AG04450 (cell line): ENCODE data around the gene TMEM120B. TPM values are rescaled to one million over a fixed set of nuclear protein-coding genes. Genes with fewer than 3 reads are reported as not detected.
"Not testable (repeated sequence)": the region's sequence is repeated elsewhere in the genome, so short reads cannot be mapped to it uniquely, and the experiment has no call there.

Source experiments
- CTCF ChIA-PET: fragments of 300-600, 350-600 bp; formaldehyde crosslinking; extraction: SDS; loops from one replicate; lab custom pipeline; 2022; ENCODE audit warnings: antibody characterized with exemption, inconsistent platforms; lab: Charles Lee
- POLR2A ChIA-PET: fragments of 350-600 bp; formaldehyde crosslinking; extraction: SDS; loops from one replicate; lab custom pipeline; 2021; ENCODE audit warnings: antibody characterized with exemption, inconsistent platforms; lab: Yijun Ruan, JAX
- DNase-seq: peaks from one replicate; pipeline ENCODE4 v3.0.0-alpha.2; 2011; ENCODE audit warnings: low read depth, low spot score
- H3K27ac ChIP-seq: one replicate; pipeline ENCODE4 v1.5.1; 2012; ENCODE audit warnings: low read depth, low read length, control low read depth
- H3K27me3 ChIP-seq: one replicate; pipeline ENCODE4 v1.6.0; 2012; ENCODE audit warnings: low read length; ENCODE audit not compliant: control insufficient read depth, insufficient read depth
- H3K4me3 ChIP-seq: 2 replicates; pipeline ENCODE4 v1.5.1; 2011; ENCODE audit warnings: mild to moderate bottlenecking, low read depth, low read length, control low read depth
- H3K9me3 ChIP-seq: 2 replicates; pipeline ENCODE4 v1.5.1; 2012; ENCODE audit warnings: low read length; ENCODE audit not compliant: control insufficient read depth, insufficient read depth
- polyA plus RNA-seq: library from polyadenylated mRNA; depleted of rRNA; stranded (reverse); fragments of >200 nt; gene quantifications from 2 replicates; pipeline ENCODE4 v1.2.3, GENCODE V29; 2011
- TF ChIP-seq, protein P1 (sequence below): IDR thresholded peaks from 2 replicates; pipeline ENCODE4 v1.5.1; 2011; ENCODE audit warnings: low read depth, low read length, control low read depth, inconsistent platforms

The TMEM120B gene
- polyA plus RNA-seq, 1 experiment, result 11.1 TPM

GRCh38 chr12:121740847-121741246, 28.3 kb downstream of the TMEM120B start:
- DNase-seq, result no peak
- Histone ChIP-seq H3K27me3 (no peaks in the 10 kb centered on the region), H3K27ac (no peak overlapping the region), H3K9me3 (no peaks in the 10 kb centered on the region), H3K4me3 (no peak overlapping the region)
- POLR2A ChIA-PET, result interaction anchor here (0.6 kb wide), 1 partner anchor 58 kb away, joined by 6 read pairs; no protein-coding TSS in a partner anchor
- TF ChIP-seq, protein P1, sequence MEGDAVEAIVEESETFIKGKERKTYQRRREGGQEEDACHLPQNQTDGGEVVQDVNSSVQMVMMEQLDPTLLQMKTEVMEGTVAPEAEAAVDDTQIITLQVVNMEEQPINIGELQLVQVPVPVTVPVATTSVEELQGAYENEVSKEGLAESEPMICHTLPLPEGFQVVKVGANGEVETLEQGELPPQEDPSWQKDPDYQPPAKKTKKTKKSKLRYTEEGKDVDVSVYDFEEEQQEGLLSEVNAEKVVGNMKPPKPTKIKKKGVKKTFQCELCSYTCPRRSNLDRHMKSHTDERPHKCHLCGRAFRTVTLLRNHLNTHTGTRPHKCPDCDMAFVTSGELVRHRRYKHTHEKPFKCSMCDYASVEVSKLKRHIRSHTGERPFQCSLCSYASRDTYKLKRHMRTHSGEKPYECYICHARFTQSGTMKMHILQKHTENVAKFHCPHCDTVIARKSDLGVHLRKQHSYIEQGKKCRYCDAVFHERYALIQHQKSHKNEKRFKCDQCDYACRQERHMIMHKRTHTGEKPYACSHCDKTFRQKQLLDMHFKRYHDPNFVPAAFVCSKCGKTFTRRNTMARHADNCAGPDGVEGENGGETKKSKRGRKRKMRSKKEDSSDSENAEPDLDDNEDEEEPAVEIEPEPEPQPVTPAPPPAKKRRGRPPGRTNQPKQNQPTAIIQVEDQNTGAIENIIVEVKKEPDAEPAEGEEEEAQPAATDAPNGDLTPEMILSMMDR, result no peak
- CTCF ChIA-PET, result interaction anchor here (1.0 kb wide), 1 partner anchor 54 kb away, joined by 4 read pairs; no protein-coding TSS in a partner anchor

- DNase-seq, result no peak
- H3K9me3 ChIP-seq, result no peaks in the 10 kb centered on the region
- H3K4me3 ChIP-seq, result no peak overlapping the region
- H3K27me3 ChIP-seq, result no peaks in the 10 kb centered on the region
- TF ChIP-seq, protein P1, result no peak
- ChIA-PET POLR2A (interaction anchor here (0.7 kb wide), 1 partner anchor 60 kb away, joined by 4 read pairs; no protein-coding TSS in a partner anchor), CTCF (interaction anchor here (0.6 to 1.0 kb wide), 2 partner anchors 15 to 53 kb away, joined by 4 read pairs; no protein-coding TSS in a partner anchor)
- H3K27ac ChIP-seq, result no peak overlapping the region
Measured at GRCh38 chr12:121741743-121742142, 29.2 kb downstream of the TMEM120B start.

- POLR2A ChIA-PET, result interaction anchor here (0.6 kb wide), 1 partner anchor 17 kb away, joined by 9 read pairs; no protein-coding TSS in a partner anchor
- CTCF ChIA-PET, result not testable (repeated sequence)
Measured at GRCh38 chr12:121745545-121745944, 33.0 kb downstream of the TMEM120B start.

DNA sequence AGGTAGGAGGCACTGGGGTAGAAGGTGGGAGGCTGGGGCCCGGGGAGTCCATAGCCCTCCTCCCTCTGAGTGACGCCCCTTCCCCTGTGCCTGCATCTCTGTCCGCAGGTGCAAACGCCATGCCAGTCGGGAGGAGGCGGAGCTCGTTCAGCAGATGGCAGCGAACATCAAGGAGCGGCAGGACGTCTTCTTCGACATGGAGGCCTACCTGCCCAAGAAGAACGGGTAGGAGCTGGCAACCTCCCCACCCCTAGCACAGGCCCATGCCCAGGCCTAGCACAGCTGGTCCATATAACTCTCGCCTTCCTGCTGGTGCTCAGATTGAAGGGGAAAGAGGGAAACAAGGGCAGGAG, 35.6 kb downstream of the TMEM120B start:
- Histone ChIP-seq H3K4me3 (no peak overlapping the region), H3K9me3 (no peaks in the 10 kb centered on the region), H3K27ac (peak overlapping the region; percentile 89), H3K27me3 (no peaks in the 10 kb centered on the region)
- no peak for DNase-seq
- TF ChIP-seq, protein P1, result no peak
- CTCF ChIA-PET, result interaction anchor here (1.6 kb wide), 1 partner anchor 47 kb away, joined by 14 read pairs; no protein-coding TSS in a partner anchor
- POLR2A ChIA-PET, result interaction anchor here (0.6 to 1.2 kb wide), 2 partner anchors 25 to 40 kb away, joined by 3 to 4 read pairs; no protein-coding TSS in a partner anchor

More at GRCh38 chr12:121745545-121745944, 33.0 kb downstream of the TMEM120B start:
- H3K9me3 ChIP-seq, DNase-seq, H3K4me3 ChIP-seq, H3K27ac ChIP-seq, H3K27me3 ChIP-seq: not testable (repeated sequence)

DNA sequence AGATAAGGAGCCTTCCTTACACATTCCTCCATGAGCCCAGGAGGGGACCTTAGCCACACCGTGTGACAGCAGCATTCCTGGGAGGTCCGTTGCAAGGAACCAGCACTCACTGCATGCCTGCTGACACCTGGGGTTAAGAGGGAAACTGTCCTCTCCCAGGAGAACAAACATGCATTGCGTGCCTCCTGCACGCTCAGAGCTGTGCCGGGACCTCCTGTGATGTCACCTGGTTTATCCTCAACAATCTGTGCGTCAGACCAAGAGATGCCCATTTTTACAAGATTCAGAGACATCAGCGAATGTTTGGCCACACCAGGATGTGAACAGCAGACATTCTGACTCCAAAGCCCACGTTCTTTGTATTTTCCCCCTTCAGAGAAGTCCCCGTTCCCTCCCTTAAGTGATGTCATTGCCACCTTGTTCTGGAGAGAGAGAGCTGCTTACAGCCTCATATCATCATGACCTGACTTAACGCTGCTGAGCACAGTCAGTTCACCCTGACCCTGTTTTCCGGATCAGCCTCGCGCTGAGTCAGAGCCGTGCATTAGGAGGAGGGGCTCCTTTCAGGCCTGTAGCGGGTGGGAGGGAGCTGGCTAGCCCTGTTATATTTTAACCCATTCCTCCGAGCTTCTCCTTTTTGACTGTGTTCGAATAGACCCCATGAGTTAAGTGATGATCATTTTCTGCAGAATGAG, 36.2 kb downstream of the TMEM120B start:
- Histone ChIP-seq H3K4me3 (no peak overlapping the region), H3K27ac (peak overlapping the region; percentile 89), H3K27me3 (no peaks in the 10 kb centered on the region), H3K9me3 (no peaks in the 10 kb centered on the region)
- POLR2A ChIA-PET, result interaction anchor here (1.2 kb wide), 1 partner anchor 25 kb away, joined by 3 read pairs; no protein-coding TSS in a partner anchor
- TF ChIP-seq, protein P1, result no peak
- DNase-seq, result peak; percentile 71
- CTCF ChIA-PET, result interaction anchor here (1.6 kb wide), 1 partner anchor 47 kb away, joined by 14 read pairs; no protein-coding TSS in a partner anchor
